Measurements from ENCODE around the gene AGBL4.

DNA sequence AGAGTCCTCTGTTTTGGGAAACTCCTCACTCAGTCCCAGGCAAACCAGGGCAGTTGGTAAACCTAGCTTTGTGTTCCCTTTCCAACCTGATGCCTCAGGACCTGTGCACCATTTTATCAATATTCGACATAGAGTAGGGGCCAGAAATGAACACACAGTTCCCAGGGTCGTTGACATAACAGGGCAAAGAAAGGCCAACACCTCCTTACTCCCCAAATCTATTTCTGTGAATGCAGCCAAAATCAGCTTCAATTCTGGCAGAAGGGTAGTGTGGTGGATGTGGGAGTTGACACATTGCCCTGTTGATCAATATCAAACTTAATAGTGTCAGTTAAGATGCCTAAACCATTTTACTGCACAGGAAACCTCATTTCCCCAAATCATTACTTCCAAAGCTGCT is 1447.2 kb downstream of the AGBL4 start:
- TF ChIP-seq ZNF75A (CRISPR knock-in tag; IDR thresholded peaks at IDR 0.05) (no peak), ZNF274 (IDR thresholded peaks at IDR 0.05; ENCODE audit: borderline replicate concordance, low read depth, low read length) (no peak), SRSF1 (IDR thresholded peaks at IDR 0.05; ENCODE audit: low read depth, low read length) (no peak), ZFX (CRISPR knock-in tag; IDR thresholded peaks at IDR 0.05) (no peak), ZNF561 (CRISPR knock-in tag; conservative IDR thresholded peaks at IDR 0.05) (no peak), FOXK2 (conservative IDR thresholded peaks at IDR 0.05 in 1 of 2, IDR thresholded peaks at IDR 0.05 in 1 of 2; ENCODE audit: low read depth in 2 of 2) (no peak), CBX8 (IDR thresholded peaks at IDR 0.05; ENCODE audit: borderline replicate concordance, extremely low read depth, low read depth, low read length, poor library complexity, severe bottlenecking) (no peak)
- TF ChIP-seq, protein P1, sequence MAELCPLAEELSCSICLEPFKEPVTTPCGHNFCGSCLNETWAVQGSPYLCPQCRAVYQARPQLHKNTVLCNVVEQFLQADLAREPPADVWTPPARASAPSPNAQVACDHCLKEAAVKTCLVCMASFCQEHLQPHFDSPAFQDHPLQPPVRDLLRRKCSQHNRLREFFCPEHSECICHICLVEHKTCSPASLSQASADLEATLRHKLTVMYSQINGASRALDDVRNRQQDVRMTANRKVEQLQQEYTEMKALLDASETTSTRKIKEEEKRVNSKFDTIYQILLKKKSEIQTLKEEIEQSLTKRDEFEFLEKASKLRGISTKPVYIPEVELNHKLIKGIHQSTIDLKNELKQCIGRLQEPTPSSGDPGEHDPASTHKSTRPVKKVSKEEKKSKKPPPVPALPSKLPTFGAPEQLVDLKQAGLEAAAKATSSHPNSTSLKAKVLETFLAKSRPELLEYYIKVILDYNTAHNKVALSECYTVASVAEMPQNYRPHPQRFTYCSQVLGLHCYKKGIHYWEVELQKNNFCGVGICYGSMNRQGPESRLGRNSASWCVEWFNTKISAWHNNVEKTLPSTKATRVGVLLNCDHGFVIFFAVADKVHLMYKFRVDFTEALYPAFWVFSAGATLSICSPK (IDR thresholded peaks at IDR 0.05; ENCODE audit: borderline replicate concordance): no peak
- TF ChIP-seq, protein P2, sequence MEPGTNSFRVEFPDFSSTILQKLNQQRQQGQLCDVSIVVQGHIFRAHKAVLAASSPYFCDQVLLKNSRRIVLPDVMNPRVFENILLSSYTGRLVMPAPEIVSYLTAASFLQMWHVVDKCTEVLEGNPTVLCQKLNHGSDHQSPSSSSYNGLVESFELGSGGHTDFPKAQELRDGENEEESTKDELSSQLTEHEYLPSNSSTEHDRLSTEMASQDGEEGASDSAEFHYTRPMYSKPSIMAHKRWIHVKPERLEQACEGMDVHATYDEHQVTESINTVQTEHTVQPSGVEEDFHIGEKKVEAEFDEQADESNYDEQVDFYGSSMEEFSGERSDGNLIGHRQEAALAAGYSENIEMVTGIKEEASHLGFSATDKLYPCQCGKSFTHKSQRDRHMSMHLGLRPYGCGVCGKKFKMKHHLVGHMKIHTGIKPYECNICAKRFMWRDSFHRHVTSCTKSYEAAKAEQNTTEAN (CRISPR knock-in tag; IDR thresholded peaks at IDR 0.05): no peak
- TF ChIP-seq, protein P3, sequence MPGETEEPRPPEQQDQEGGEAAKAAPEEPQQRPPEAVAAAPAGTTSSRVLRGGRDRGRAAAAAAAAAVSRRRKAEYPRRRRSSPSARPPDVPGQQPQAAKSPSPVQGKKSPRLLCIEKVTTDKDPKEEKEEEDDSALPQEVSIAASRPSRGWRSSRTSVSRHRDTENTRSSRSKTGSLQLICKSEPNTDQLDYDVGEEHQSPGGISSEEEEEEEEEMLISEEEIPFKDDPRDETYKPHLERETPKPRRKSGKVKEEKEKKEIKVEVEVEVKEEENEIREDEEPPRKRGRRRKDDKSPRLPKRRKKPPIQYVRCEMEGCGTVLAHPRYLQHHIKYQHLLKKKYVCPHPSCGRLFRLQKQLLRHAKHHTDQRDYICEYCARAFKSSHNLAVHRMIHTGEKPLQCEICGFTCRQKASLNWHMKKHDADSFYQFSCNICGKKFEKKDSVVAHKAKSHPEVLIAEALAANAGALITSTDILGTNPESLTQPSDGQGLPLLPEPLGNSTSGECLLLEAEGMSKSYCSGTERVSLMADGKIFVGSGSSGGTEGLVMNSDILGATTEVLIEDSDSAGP (CRISPR knock-in tag; IDR thresholded peaks at IDR 0.05): no peak
- TF ChIP-seq, protein P4, sequence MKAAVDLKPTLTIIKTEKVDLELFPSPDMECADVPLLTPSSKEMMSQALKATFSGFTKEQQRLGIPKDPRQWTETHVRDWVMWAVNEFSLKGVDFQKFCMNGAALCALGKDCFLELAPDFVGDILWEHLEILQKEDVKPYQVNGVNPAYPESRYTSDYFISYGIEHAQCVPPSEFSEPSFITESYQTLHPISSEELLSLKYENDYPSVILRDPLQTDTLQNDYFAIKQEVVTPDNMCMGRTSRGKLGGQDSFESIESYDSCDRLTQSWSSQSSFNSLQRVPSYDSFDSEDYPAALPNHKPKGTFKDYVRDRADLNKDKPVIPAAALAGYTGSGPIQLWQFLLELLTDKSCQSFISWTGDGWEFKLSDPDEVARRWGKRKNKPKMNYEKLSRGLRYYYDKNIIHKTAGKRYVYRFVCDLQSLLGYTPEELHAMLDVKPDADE (conservative IDR thresholded peaks at IDR 0.05; ENCODE audit: control insufficient read depth, low read depth, low read length): no peak
- TF ChIP-seq, protein P5, sequence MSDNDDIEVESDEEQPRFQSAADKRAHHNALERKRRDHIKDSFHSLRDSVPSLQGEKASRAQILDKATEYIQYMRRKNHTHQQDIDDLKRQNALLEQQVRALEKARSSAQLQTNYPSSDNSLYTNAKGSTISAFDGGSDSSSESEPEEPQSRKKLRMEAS (CRISPR knock-in tag; IDR thresholded peaks at IDR 0.05): no peak
